Activated effector memory CD4-positive, alpha-beta T cell treated with Interleukin-2 at 50 U/mL for 16 hours (primary cell): ENCODE data around the gene RAPGEF1.

Source experiments
- DNase-seq: peaks from one replicate; pipeline ENCODE4 v3.0.0-alpha.2; 2020

RAPGEF1 gene

DNA sequence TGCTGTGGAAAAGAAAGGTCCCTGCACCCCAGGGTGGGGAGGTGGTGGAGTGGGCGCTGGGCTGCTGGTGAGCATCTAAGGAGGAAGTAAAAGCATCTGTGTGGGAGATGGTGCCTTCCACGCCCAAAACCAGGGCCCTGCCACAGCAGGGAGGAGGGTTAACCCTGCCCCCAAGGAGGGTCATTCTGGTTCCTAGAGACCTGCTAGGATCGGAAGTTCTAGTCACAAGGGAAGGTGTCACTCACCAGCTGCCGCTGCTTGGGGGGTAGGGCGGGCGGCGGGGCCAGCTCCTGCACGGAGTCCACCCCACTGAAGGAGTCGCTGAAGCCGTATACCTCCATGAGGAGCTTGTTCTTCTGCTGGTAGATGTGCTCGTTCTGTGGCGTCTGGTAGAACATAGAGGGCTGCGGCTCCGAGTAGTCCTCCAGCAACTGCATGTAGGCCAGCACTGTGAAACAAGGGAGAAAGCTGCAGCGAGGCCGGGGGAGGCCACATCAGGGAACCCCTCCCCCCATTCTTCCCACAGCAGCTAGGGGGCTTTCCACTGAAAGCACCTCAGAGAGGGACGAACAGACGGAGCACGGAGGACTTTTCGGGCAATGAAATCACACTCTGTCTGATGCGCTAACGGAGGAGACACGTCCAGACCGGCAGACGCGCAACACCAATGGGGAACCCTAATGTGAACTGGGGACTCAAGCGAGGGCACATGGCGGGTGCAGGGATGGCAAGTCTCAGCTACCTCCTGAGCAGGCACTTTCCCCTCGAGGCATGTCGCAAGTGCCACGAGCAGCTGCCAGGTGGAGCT lies 118.1 kb downstream of the RAPGEF1 start:
- no peak for DNase-seq

DNA sequence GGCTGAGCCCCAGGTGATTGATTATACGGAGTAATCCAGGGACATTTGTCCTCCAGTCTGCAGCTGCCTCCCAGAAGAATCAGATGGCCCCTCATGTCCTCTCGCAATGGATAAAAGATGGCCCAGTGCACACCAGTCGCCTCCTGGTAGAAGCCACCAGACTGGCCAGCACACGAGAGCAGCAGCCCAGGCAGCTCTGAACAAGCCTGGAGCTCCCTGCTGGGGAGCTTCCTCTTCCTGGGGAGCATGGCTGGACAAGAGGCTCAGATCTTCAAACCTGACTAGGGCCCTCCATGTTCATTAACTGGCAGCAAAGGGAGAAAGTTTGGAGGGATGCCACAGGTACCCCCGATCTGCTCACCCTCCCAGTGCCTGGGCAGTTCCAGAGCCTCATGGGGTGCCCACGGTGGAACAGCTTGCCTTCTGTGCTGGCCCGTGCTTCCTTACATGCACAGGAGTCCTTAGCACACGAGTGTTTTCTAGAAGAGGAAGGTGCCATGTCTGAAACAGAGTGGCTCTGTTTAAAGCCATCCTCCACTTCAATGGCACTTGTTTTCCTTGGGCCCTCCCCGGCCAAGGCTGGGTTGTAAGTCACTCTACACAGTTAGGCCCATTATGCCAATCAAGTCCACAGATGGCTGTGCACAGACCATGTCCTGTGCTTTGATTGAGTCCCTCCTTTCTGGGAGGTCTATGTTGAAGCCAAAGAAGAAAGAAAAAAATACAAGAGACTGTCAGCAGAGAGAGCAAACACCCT lies 118.9 kb downstream of the RAPGEF1 start:
- no peak for DNase-seq

DNA sequence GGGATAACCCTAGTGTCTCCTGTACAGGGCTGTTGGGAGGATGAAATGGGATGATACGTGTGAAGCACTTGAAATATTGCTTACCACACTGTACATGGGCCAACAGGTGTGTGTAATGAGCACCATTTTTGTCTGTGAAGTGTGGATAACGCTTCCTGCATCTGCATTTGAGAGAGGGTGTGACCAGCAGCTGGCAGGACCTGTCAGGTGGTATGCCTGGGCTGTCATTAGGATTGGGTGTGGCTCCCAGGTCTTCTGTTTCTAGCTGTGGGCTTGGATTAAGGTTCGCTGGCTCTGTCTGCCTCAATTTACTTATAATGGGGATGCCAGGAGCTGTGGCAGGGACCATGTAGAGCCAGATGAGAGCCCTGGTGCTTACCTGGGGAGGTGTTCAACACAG lies 120.2 kb downstream of the RAPGEF1 start:
- DNase-seq = no peak

GRCh38 chr9:131618785-131619184 lies 121.1 kb downstream of the RAPGEF1 start:
- DNase-seq = no peak

DNA sequence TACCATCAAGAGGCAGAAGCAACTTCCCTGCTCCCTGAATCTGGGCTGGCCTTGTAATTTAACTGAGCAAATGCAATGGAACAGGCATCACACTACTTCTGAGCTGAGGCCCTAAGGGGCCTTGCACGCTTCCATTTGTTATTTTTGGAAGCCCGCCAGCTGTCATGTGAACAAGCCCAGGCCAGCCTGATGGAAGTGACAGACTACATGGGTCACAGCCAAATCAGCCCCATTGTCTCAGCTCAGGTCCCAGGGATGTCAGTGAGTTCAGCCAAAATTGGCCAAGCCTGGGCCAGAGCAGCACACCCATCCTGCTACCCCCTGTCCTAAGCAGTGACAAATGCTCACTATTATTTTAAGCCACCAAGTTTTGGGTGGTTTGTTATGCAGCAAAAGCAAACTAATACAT lies 121.8 kb downstream of the RAPGEF1 start:
- DNase-seq = no peak

DNA sequence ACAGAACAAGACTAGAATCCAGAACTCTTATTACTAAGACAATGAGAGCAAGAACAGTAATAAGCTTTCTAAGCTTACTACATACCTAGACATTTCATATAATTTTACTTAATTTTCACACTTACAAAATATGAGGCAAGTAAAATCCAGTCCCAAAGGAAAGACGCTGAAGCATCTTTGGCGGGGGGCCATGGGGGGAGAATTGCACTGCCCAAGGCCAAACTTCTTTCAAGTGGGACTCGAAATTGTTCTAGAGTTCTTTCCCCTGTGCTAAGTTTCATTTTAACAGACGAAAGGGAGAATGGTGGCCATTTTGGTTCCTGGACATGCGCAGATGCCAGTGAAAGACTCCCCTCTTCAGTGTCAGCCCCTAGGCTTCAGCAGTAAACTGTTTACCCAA lies 122.3 kb downstream of the RAPGEF1 start:
- no peak for DNase-seq

- DNase-seq = no peak
Observed at GRCh38 chr9:131616983-131617604, 122.8 kb downstream of the RAPGEF1 start.

- no peak for DNase-seq
Observed at GRCh38 chr9:131614340-131614915, 125.4 kb downstream of the RAPGEF1 start.

GRCh38 chr9:131613921-131614320 lies 126.0 kb downstream of the RAPGEF1 start:
- DNase-seq = no peak

GRCh38 chr9:131612851-131613250 lies 127.0 kb downstream of the RAPGEF1 start:
- DNase-seq = no peak

DNA sequence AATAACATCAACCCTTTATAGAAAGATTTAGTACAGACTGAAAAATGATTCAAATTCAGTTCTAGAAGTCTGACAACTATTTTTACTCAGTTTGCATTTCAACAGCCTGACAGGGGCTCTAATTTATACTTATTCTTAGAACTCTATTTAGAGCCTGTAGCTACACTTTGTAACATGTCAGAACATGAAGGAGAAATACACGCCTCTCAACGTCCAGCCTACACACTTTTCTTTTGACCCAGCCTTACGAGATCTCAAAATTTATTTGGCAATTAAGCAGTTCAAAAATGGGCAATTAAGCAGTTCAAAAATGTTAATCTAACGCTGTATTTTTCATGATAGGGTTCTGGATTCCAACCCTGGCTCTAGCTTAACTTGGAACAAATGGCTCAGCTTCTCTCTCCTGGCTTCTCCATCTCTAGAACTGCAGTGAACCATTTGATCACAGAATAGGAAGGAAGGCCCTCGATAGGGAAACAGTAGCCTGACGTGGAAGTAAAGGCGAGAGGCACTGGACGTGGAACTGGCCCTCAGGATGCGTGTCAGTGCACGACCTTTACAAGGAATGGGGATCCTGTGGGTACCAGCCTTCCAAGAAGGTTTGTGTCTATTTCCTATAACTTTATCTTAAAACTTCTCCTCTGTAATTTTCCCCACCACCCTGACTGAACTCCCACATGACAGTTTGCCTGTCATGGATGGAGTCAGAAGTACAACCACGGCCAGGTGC lies 128.1 kb downstream of the RAPGEF1 start:
- DNase-seq = no peak

DNA sequence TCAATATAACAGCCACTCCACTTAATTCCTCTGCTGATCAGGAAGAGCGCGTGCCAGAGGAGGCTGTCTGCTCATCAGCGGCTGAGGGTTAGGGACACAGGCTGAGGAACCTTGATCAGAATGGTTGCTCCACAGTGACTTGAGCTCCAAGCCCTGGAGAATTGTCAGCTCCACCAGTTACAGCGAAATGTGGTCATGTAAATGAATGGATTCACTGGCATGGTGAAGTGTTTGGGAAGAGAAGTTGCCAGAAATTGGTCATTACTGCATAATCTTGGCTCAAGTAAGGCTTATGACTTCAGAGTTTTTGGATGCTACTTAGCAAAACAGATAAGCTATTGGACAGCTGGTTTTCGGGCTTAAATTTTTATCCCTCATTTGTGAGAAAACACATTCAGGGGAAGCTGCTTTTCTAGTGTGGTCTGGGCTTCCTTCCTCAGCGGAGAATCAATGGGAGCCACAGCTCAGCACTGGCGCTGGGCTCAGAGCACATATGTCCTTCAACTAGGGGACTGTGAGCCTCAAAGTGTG lies 129.6 kb downstream of the RAPGEF1 start:
- DNase-seq = no peak

DNA sequence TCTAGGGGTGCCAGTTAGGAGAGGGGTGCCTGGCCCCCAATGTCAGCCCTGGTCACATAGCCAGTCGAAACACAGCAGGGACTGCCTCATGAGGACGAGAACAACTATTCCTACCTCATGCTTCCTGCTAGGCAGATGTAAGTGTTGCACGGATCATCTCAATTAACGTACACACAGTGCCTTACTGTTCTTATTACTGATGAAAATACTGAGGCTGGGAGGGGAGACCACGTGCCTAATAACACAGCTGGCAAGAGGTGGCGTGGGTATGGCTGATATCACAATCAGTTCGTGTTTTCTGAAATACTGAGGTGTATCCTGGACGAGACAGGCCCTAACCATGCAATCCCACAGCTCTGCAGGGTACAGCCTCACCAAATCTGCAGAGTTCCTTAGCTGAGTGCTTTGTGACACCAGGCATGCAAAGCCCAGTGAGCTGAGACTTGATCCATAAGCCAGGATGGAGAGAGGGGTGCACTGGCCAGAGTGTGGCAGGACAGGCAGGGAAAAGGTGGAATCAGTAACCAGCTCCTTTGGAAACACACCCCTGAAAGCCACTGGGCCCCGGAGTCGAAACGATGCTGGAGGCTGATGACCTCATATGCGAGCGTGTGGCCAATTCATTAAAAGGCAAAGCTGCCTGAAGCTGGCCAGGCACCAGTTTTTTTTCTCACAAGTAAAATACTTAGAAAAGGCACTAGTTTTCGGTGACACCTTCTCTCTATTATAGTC lies 130.6 kb downstream of the RAPGEF1 start:
- no peak for DNase-seq

- no peak for DNase-seq
Observed at GRCh38 chr9:131608493-131609037, 131.3 kb downstream of the RAPGEF1 start.

DNA sequence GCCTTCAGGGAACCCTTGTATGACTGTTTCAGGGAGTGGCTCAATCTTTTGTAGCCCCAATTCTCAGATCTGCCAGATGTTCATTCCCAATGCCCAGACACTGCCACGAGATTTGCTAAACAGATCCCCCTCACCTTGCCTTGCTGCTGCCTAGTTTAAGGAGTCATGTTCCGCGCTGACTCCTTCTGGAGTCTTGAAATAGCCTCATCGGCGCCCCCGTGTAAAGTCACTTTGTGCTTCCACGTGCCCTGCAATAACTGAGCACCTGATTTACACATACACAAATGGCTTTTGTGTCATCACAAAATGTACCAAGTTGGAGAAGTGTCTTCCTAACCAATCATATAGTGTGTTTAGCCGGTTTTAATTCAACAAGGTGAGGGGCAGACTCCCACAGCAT lies 132.3 kb downstream of the RAPGEF1 start:
- no peak for DNase-seq

GRCh38 chr9:131606896-131607567 lies 132.8 kb downstream of the RAPGEF1 start:
- DNase-seq = no peak

GRCh38 chr9:131605770-131606590 lies 133.9 kb downstream of the RAPGEF1 start:
- no peak for DNase-seq

- DNase-seq = no peak
Observed at GRCh38 chr9:131603711-131604439, 136.0 kb downstream of the RAPGEF1 start.

DNA sequence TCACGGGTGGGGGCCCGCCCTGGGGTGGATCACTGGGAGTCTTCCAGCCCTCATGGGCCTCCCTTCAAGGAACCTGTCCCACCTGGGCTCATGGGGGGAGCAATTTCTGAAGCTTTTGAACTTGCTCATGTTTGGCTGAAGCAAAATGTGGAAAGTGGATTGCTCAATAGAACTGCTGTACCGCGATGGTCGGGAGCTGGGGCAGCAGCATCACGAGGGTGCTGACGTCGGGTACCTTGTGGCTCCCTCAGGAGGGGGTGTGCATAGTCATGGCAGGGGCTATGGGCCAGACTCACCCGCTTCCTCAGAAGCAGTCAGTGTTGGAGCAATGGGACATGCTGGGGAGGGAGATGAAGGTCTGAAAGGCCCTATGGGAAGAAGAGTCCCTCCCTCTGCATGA lies 136.7 kb downstream of the RAPGEF1 start:
- no peak for DNase-seq
